GM12891 (cell line): ENCODE data around the gene WDR20.

Experiments
- PAX5 ChIP-seq: IDR thresholded peaks from 2 replicates; pipeline ENCODE4 v1.6.1; 2011; ENCODE audit warnings: low read length, moderate library complexity, mild to moderate bottlenecking; ENCODE audit not compliant: insufficient read depth, severe bottlenecking
- POLR2A ChIP-seq: IDR thresholded peaks from 2 replicates; pipeline ENCODE4 v1.6.1; 2011; ENCODE audit warnings: low read depth, low read length, control low read depth
- POLR2AphosphoS5 ChIP-seq: IDR thresholded peaks from 2 replicates; pipeline ENCODE4 v1.6.1; 2011; ENCODE audit warnings: low read depth, low read length, control low read depth
- TAF1 ChIP-seq: IDR thresholded peaks from 2 replicates; pipeline ENCODE4 v1.6.1; 2011; ENCODE audit warnings: low read depth, low read length, control low read depth

DNA sequence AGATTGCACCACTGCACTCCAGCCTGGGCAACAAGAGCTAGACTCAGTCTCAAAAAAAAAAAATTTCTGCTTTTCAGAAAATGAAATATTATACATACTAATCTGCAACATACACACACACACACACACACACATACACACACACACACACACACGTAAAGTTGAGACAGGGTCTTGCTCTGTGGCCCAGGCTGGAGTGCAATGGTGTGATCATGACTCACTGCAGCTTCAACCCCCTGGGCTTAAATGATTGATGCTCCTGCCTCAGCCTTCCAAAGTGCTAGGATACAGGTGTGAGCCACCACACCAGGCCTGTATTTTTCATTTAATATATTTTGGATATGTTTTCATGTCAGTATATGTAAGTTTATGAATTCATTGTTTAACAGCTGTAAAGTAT lies 18.8 kb upstream of the WDR20 start:
- TF ChIP-seq POLR2A, result no peak
- no peak for TF ChIP-seq PAX5
- no peak for TF ChIP-seq POLR2AphosphoS5
- no peak for TF ChIP-seq TAF1
